ENCODE results near the gene CDH13. TPM values are rescaled to one million over a fixed set of nuclear protein-coding genes. Genes with fewer than 3 reads are reported as not detected.

Gene CDH13
- total and polyA plus RNA-seq, 10 of the 15 experiments (the other 5 are each of a cell fraction or from before 2014, with no cell fraction given) = under 0.01 to 0.05 TPM; not detected in 8

DNA sequence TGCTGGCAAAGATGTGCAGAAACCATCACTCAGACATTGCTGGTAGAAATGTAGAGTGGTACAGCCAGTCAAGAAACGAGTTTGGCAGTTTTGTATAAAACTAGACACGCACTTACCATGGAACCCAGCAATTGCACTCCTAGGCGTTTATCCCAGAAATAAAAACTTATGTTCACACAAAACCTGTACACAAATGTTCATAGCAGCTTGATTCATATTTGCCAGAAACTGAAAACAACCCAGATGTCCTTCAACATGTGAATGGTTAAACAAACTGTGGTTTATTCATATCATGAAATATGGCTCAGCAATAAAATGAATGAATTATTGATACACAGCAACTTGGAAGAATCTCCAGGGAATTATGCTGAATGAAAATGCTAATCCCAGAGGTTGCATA is 570.0 kb downstream of the CDH13 start:
- H3K9me3 ChIP-seq (replicated peaks; ENCODE audit: control insufficient read depth, insufficient read depth, low read length) = no peaks in the 10 kb centered on the region
- BruUV-seq (replicated peaks) = no TSS peak
- TF ChIP-seq, protein P1, sequence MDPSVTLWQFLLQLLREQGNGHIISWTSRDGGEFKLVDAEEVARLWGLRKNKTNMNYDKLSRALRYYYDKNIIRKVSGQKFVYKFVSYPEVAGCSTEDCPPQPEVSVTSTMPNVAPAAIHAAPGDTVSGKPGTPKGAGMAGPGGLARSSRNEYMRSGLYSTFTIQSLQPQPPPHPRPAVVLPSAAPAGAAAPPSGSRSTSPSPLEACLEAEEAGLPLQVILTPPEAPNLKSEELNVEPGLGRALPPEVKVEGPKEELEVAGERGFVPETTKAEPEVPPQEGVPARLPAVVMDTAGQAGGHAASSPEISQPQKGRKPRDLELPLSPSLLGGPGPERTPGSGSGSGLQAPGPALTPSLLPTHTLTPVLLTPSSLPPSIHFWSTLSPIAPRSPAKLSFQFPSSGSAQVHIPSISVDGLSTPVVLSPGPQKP (IDR thresholded peaks at IDR 0.05; ENCODE audit: low read depth, low read length) = no peak
- no peak for TF ChIP-seq NR2C1 (IDR thresholded peaks at IDR 0.05)
- no peak for TF ChIP-seq RUNX3 (IDR thresholded peaks at IDR 0.05; ENCODE audit: low read length)
- no peak for TF ChIP-seq ESRRA (IDR thresholded peaks at IDR 0.05; ENCODE audit: low read length)
- TF ChIP-seq HDAC6 (IDR thresholded peaks at IDR 0.05; ENCODE audit: unreplicated experiment) = no peak
- TF ChIP-seq SMARCA5 (IDR thresholded peaks at IDR 0.05) = no peak
- TF ChIP-seq RCOR1 (conservative IDR thresholded peaks at IDR 0.05; ENCODE audit: low read depth, low read length) = no peak
- H3K4me1 ChIP-seq (ENCODE audit: control insufficient read depth, insufficient read depth, low read length) = no peaks in the 10 kb centered on the region
- no peak overlapping the region for H3K27ac ChIP-seq (ENCODE audit: control insufficient read depth, insufficient read depth)
- no peaks in the 10 kb centered on the region for H3K36me3 ChIP-seq (ENCODE audit: control insufficient read depth in 2 of 2, insufficient read depth in 2 of 2, low read length in 1 of 2)
- intact Hi-C loops (cut with micrococcal nuclease; ENCODE audit: unreplicated experiment) (no loop called here), in situ Hi-C loops (cut with MboI) (no loop called here)
- no peak for ATAC-seq
- POLR2A ChIA-PET = no interaction called here
- H3K27me3 ChIP-seq (replicated peaks in 1 of 2; ENCODE audit: control insufficient read depth in 2 of 2, insufficient read depth in 2 of 2, low read length in 1 of 2) = no peaks in the 10 kb centered on the region
- H2AFZ ChIP-seq (ENCODE audit: control insufficient read depth, low read depth, low read length) = no peak overlapping the region
- CTCF ChIA-PET = interaction anchor here (1.1 kb wide), 1 partner anchor 19 kb away, joined by 3 read pairs; no protein-coding TSS in a partner anchor
- RAD21 ChIA-PET (ENCODE audit: unreplicated experiment) = no interaction called here
- no peak for DNase-seq (ENCODE audit: low read depth, low spot score)
- no peak overlapping the region for H3K4me3 ChIP-seq
- no peaks in the 10 kb centered on the region for H3K79me2 ChIP-seq (ENCODE audit: control insufficient read depth, insufficient read depth, low read length)
- H3K4me2 ChIP-seq (ENCODE audit: control insufficient read depth, insufficient read depth) = no peak overlapping the region
- 12% methylated on average over 3 of the region's 3 CpGs for WGBS (ENCODE audit: insufficient coverage, insufficient replicate concordance, low lambda C conversion rate, missing lambda C conversion rate)
- no peaks in the 10 kb centered on the region for H4K20me1 ChIP-seq (ENCODE audit: control insufficient read depth, insufficient read depth)
- no peak for FAIRE-seq
- SMC1A ChIA-PET (ENCODE audit: uncharacterized antibody, unreplicated experiment) = no interaction called here
- H3K9ac ChIP-seq (ENCODE audit: control insufficient read depth, insufficient read depth, low read length) = no peak overlapping the region

DNA sequence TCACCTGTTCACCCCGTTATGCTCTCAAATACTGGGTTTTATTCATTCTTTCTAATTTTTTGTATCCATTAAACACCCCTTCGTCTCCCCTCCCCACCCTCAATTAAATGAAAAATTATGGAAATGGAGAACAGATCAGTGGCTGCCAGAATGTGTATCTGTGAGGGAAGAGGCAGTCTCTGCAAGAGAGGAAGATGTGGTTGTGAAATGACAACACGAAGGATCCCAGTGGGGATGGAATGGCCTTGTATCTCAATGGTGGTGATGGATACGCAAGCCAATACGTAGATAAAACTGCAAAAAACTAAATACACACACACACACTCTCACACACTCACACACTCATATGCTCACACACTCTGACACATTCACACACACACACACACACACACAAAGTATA is 570.7 kb downstream of the CDH13 start:
- no peak overlapping the region for H3K4me3 ChIP-seq
- H3K36me3 ChIP-seq (ENCODE audit: control insufficient read depth in 2 of 2, insufficient read depth in 2 of 2, low read length in 1 of 2) = no peaks in the 10 kb centered on the region
- no peak overlapping the region for H3K4me2 ChIP-seq (ENCODE audit: control insufficient read depth, insufficient read depth)
- no peak for ATAC-seq
- intact Hi-C loops (cut with micrococcal nuclease; ENCODE audit: unreplicated experiment) = no loop called here
- no peaks in the 10 kb centered on the region for H3K4me1 ChIP-seq (ENCODE audit: control insufficient read depth, insufficient read depth, low read length)
- WGBS (ENCODE audit: insufficient coverage, insufficient replicate concordance, low lambda C conversion rate, missing lambda C conversion rate) = 17% methylated on average over 5 of the region's 5 CpGs
- in situ Hi-C loops (cut with MboI) = no loop called here
- no peak for FAIRE-seq
- no peak for DNase-seq (ENCODE audit: low read depth, low spot score)
- no peaks in the 10 kb centered on the region for H3K79me2 ChIP-seq (ENCODE audit: control insufficient read depth, insufficient read depth, low read length)
- SMC1A ChIA-PET (ENCODE audit: uncharacterized antibody, unreplicated experiment) = no interaction called here
- H3K27ac ChIP-seq (ENCODE audit: control insufficient read depth, insufficient read depth) = no peak overlapping the region
- RAD21 ChIA-PET (ENCODE audit: unreplicated experiment) = no interaction called here
- H3K27me3 ChIP-seq (replicated peaks in 1 of 2; ENCODE audit: control insufficient read depth in 2 of 2, insufficient read depth in 2 of 2, low read length in 1 of 2) = no peaks in the 10 kb centered on the region
- no peaks in the 10 kb centered on the region for H3K9me3 ChIP-seq (replicated peaks; ENCODE audit: control insufficient read depth, insufficient read depth, low read length)
- POLR2A ChIA-PET = no interaction called here
- no peak overlapping the region for H3K9ac ChIP-seq (ENCODE audit: control insufficient read depth, insufficient read depth, low read length)
- H2AFZ ChIP-seq (ENCODE audit: control insufficient read depth, low read depth, low read length) = no peak overlapping the region
- CTCF ChIA-PET = no interaction called here
- H4K20me1 ChIP-seq (ENCODE audit: control insufficient read depth, insufficient read depth) = no peaks in the 10 kb centered on the region
- BruUV-seq (replicated peaks) = no TSS peak
- TF ChIP-seq ETV6 (conservative IDR thresholded peaks at IDR 0.05 in 1 of 2, IDR thresholded peaks at IDR 0.05 in 1 of 2; ENCODE audit: borderline replicate concordance in 1 of 2, low read depth in 1 of 2) = no peak
- TF ChIP-seq DPF2 (IDR thresholded peaks at IDR 0.05) = no peak
- TF ChIP-seq, protein P2, sequence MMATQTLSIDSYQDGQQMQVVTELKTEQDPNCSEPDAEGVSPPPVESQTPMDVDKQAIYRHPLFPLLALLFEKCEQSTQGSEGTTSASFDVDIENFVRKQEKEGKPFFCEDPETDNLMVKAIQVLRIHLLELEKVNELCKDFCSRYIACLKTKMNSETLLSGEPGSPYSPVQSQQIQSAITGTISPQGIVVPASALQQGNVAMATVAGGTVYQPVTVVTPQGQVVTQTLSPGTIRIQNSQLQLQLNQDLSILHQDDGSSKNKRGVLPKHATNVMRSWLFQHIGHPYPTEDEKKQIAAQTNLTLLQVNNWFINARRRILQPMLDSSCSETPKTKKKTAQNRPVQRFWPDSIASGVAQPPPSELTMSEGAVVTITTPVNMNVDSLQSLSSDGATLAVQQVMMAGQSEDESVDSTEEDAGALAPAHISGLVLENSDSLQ (IDR thresholded peaks at IDR 0.05) = no peak
- no peak for TF ChIP-seq SREBF1 (IDR thresholded peaks at IDR 0.05; ENCODE audit: low read length)
- TF ChIP-seq JUND (IDR thresholded peaks at IDR 0.05; ENCODE audit: low read depth, low read length) = no peak
- no peak for TF ChIP-seq RCOR1 (conservative IDR thresholded peaks at IDR 0.05; ENCODE audit: low read depth, low read length)
- no peak for TF ChIP-seq GATAD2B (conservative IDR thresholded peaks at IDR 0.05; ENCODE audit: low read depth)
- no peak for TF ChIP-seq SIN3A (IDR thresholded peaks at IDR 0.05; ENCODE audit: low read depth, low read length)
- TF ChIP-seq TCF12 (IDR thresholded peaks at IDR 0.05; ENCODE audit: low read depth, low read length) = no peak
- TF ChIP-seq, protein P3, sequence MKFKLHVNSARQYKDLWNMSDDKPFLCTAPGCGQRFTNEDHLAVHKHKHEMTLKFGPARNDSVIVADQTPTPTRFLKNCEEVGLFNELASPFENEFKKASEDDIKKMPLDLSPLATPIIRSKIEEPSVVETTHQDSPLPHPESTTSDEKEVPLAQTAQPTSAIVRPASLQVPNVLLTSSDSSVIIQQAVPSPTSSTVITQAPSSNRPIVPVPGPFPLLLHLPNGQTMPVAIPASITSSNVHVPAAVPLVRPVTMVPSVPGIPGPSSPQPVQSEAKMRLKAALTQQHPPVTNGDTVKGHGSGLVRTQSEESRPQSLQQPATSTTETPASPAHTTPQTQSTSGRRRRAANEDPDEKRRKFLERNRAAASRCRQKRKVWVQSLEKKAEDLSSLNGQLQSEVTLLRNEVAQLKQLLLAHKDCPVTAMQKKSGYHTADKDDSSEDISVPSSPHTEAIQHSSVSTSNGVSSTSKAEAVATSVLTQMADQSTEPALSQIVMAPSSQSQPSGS (IDR thresholded peaks at IDR 0.05; ENCODE audit: low read length) = no peak
- no peak for TF ChIP-seq TAF1 (IDR thresholded peaks at IDR 0.05; ENCODE audit: borderline replicate concordance, low read depth, low read length)
- TF ChIP-seq CBFB (IDR thresholded peaks at IDR 0.05; ENCODE audit: low read depth) = no peak
